ENCODE data around the gene NEUROG1.

The NEUROG1 gene

GRCh38 chr5:135564331-135564730, 28.6 kb upstream of the NEUROG1 start:
- DNase-seq (ENCODE audit: low spot score): no peak

GRCh38 chr5:135561266-135561665, 25.5 kb upstream of the NEUROG1 start:
- no peak for DNase-seq (ENCODE audit: low spot score)

- DNase-seq (ENCODE audit: low spot score): peak; percentile 86
Measured at GRCh38 chr5:135560858-135561257, 25.1 kb upstream of the NEUROG1 start.

GRCh38 chr5:135559354-135559753, 23.6 kb upstream of the NEUROG1 start:
- peak; percentile 47 for DNase-seq (ENCODE audit: low spot score)

GRCh38 chr5:135557076-135557838, 21.5 kb upstream of the NEUROG1 start:
- no peak for DNase-seq (ENCODE audit: low spot score)

- no peak for DNase-seq (ENCODE audit: low spot score)
Measured at GRCh38 chr5:135556620-135557019, 20.9 kb upstream of the NEUROG1 start.

DNA sequence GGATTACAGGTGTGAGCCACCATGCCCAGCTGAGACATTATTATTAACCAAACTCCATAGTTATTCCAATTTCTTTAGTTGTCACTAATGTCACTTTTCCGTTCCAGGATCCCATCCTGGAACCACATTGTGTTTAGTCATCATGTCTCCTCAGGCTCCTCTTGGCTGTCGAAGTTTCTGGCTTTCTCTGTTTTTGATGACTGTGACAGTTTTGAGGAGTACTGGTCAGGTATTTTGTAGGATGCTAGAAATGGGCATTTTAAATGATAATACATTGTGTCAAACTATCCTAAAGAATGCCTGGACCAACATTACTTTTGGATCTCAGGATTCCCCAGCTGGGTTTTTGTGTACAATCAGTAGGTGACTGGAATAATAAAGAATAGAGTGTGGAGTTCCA, 19.8 kb upstream of the NEUROG1 start:
- DNase-seq (ENCODE audit: low spot score): no peak

DNA sequence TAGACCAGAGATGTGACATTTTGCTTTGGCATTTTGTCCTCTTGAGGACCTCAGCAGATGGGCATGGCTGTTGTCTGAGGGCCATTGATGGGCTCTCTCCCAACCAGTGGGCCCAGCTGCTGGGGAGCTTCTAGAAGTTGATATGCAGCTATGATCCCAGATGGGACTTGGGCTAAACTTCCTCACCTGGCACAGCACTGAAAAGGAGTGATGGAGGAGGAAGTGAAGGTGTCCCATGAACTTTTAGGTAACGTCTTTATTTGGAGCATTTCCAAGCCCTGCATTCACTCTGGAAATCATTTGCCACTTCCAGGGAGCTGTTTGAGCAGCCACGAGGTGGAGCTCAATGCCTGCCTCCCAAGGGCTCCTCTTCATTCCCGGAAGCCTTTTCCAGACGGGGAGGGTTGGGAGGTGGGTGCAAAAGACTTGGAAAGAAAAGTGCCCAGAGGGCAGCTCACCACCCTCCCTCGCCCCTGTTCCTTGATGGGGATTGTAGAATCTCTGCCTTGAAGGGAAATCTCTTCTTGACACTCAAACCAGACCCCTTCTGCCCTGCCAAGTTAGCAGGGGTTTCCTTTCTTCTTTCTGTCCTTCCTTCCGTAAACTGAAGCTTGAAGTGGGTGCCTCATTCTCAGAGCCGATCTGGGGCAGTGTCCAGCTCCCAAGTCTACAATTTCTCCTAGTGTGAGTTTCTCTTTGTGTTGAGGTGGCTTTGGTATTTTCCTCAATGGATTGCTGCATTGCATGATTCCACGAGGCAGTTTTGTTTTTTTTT, 18.1 kb upstream of the NEUROG1 start:
- peak; percentile 53 for DNase-seq (ENCODE audit: low spot score)

DNA sequence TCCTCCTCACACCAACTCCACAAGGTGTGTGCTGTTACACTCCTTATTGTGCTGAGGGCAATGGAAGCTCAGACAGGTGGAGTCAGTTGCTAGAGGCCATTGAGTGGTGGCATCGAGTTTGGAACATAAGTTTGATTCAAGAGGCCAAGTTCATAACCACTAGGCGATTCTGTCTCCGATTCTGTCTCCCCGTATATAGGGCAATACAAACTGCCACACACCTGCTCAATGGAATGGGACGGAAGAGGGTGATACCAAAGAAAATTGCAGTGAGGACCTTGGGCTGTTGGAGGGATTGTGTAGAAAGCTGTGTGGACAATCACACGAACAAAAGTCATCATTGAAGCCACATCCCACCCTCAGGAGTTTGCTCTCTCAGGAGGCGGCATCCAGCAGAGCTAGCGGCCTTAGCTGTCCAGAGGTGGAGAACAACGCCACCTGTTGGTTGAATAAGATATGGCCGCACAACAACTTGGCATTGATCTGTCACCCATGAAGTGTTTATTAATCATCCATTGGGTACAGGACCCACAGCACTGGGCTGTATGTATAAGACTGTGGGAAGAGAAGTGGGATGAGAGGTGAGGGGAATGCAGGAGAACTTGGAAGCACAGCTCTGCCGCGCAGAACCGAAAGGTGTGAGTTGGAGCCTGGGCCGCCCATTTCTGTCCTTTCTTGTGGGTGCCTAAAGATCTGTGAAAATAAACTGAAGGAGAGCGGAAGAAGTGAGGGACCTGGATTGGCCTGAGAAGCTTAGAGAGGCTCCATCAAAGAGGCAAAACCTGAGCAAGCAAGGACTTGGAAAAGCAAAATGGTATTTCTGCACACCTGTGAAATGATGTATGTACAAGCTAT, 16.1 kb upstream of the NEUROG1 start:
- DNase-seq (ENCODE audit: low spot score): peak; percentile 83

DNA sequence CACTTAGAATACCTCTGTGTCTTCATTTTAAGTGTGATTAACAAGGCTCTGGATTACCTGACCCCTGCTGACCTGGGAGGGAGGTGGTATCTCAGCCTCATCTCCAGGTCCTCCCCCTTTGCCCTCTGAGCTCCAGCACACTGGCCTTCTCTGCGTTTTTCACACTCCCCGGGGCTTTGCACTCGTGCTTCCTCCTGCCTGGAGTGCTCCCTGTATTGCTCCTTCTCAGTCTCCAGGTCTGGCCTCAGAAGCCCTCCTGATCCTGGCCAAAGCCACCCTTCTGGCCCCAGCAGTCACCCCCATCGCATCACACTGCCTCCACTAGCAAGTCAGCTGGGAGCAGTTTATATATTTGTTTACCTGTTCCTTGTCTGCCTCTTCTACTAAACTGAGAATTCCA, 13.6 kb upstream of the NEUROG1 start:
- DNase-seq (ENCODE audit: low spot score): no peak

DNA sequence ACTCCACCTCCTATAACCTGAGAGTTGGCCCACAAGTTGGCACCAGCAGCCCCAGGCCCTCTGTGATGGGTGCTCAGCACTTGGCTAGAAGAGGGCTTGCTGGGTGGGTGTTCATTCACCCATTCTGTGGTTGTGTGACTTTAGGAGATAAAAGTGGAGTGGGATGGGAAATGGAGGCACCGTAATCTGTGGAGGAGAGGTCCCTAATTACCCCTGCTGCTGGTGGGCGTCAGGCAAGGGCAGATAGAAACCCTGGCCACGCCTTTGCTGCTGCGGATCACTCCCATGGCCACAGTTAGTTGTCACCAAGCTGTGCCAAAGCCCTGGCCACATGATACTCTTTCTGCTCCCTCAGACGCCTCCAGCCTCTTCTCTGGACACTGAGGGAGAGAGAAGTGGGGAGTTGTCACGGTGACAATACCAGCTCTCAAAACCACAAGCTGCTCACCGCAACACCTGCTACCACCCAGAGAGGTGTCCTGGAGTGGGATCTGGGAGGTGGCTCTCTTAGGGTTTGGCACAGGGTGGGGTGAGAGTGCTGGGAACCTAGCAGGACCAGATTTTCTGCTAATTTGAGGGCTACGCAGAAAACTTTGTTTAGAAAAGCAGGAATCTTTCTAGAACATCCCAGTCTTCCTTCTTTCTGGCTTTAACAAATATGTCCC, 12.0 kb upstream of the NEUROG1 start:
- no peak for DNase-seq (ENCODE audit: low spot score)

DNA sequence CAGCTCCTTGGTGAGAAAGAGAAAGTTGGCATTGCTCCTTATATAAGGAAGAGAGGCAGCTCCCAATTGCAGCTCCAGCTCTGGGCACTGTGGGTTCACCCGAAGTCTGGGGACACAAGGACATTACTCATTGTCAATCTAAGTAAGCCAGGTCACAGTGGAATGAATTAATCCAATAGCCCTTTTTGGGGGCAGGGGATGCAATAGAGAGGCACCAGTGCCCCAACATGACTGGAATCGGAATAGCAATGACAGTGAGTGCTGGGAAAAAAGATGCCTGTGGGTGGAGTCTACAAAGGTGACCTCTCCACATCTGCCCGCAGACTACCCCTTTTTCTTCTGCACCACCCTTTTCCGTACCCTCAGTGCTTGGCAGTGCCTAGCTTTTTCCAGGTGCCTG, 11.1 kb upstream of the NEUROG1 start:
- no peak for DNase-seq (ENCODE audit: low spot score)

DNA sequence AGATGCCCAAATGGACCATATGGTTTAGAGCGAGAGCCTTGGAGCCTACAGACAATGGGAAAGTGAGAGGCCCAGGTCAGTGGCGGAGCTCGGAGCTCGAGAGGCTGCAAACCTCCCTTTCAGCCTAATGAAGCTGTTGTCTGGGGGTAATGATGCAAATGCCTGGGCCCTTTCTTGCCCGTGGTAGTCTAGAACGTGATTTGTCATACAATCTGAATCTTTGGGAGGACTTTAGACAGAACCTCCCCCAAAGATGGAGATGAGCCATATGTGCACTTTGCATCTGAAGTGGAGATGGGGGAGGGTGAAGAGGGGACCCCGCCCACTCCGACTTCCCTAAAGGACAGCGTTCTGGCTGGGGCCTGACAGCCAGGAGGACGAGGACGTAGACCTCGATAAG, 10.3 kb upstream of the NEUROG1 start:
- DNase-seq (ENCODE audit: low spot score): no peak

DNA sequence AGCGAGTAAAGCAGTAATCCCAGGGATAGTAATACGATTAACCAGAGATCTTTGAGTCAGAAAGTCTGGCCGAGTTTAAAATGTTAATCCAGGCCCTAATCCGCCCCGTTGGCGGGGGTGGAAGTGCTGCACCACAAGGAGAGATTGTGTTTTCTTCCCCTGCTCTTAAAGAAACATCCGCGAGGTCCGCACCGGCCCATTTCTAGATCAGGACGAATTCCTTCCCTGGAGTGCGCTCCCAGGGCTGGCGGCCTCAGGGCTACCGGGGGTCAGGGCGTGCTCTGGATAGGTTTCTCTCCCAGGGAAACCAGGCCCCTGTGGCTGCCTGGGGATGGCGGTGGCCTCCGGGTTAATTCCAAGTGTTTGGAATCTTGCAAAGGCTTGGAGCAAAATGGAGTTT, 9.3 kb upstream of the NEUROG1 start:
- no peak for DNase-seq (ENCODE audit: low spot score)

DNA sequence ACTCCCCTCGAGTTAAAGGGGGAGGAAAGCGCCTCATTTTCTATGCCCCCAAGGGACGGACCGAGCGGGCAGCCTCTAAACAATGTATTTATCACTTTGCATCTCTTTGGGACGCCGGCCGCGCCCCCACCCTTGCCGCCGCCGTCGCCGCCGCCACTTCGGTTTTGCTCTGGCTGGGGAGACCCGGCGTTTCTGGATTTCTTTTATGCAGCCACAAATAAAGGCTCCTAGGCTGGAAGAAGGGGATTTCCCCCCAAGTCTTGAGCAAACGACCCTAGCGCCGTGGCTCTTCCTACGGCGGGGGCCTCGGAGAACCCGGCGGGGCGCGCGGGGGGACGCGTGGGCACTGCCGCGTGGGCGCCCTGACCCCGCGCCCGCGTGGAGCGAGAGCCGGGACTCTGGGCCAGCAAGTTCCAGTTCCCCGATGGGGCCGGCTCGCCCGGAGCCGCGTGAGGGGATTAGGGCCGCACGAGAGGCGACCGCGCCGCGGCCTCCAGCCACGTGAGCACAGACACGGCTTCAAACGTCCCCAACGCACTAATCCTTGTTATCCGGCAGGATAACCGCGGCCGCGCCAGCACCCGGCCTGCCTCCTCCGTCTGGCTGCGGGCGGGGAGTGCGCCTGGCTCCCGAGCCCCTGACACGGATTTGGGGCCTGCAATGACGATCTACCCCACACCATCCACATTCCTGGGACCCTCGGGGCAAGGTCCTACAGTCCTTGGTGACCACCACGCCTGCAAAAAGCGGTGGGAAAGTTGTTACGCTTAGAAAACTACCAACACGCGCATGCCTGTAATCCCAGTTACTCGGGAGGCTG, 7.9 kb upstream of the NEUROG1 start:
- peak; percentile 59 for DNase-seq (ENCODE audit: low spot score)

GRCh38 chr5:135543001-135543484, 7.3 kb upstream of the NEUROG1 start:
- no peak for DNase-seq (ENCODE audit: low spot score)

DNA sequence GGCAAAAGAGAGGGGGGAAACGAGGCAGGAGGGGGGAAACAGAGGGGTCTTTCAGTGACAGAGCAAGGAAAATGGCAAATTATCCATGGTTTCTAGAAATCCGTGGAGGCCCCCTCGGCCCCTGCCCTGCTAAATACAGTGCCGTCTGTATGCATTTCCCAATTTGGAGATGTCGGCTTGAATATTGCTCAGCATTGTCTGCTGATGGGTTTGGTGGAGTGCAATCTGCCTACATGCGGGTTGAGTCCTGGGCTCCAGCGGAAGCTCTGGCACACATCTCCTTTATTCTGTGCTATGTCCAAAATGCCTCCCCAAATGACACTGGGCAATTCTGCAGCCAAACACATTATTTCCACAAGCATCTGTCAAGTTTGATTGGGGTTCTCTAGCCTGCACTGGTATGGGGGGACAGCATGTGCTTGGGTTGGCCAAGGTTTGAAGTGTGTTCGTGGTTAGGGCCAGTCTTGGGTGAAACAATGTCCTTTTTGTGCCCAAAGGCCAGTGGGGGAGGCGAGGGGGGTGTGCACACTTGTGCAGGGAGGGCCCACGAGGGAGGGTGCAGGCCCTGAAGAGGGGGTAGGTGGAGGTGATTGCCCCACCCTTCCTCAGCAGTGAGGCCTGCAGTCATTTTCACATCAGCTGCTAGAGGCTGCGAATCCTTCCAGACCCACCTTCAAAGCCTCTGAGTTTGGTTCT, 6.2 kb upstream of the NEUROG1 start:
- DNase-seq (ENCODE audit: low spot score): no peak

DNA sequence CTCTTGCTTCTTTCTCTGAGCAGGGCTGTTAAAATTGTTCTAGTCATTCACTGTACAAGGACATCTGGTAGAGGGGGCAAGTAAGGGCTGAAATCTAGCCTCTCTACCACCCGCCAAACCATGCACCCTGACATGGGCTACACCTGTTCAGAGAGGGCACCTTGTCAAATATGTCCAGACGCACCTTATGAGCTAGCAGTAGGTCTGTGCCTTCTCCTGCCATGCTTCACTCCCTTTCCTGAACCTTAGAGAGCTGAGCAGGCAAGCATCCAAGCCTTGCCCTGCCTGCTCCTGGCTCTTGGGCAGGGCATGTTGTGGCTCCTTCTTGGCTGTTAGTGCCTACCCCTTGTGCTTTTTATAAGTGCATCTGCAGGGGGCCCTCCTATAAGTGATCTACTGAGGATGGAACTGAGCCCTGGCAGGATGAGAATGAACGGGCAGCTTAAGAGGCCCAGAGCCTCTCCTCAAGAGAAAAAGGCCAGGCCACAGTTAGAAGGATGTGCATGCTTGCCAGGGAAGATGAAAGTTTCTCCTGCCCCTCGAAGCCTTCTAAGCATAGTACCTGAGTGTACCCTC, 3.8 kb upstream of the NEUROG1 start:
- DNase-seq (ENCODE audit: low spot score): no peak

- DNase-seq (ENCODE audit: low spot score): no peak
Measured at GRCh38 chr5:135538261-135538660, 2.5 kb upstream of the NEUROG1 start.

GRCh38 chr5:135537745-135538144, 2.0 kb upstream of the NEUROG1 start:
- DNase-seq (ENCODE audit: low spot score): no peak
